CD4-positive, alpha-beta T cell treated with Interleukin-4 for 1 hour (primary cell): ENCODE results near the gene OR51F2.
"Not testable (repeated sequence)": the region's sequence is repeated elsewhere in the genome, so short reads cannot be mapped to it uniquely, and the experiment has no call there.

ENCODE experiments used
- DNase-seq, 2 donors: peaks; one replicate each; pipeline ENCODE4 v3.0.0-alpha.2; 2020 to 2022

Gene OR51F2, protein sequence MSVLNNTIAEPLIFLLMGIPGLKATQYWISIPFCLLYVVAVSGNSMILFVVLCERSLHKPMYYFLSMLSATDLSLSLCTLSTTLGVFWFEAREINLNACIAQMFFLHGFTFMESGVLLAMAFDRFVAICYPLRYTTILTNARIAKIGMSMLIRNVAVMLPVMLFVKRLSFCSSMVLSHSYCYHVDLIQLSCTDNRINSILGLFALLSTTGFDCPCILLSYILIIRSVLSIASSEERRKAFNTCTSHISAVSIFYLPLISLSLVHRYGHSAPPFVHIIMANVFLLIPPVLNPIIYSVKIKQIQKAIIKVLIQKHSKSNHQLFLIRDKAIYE

DNA sequence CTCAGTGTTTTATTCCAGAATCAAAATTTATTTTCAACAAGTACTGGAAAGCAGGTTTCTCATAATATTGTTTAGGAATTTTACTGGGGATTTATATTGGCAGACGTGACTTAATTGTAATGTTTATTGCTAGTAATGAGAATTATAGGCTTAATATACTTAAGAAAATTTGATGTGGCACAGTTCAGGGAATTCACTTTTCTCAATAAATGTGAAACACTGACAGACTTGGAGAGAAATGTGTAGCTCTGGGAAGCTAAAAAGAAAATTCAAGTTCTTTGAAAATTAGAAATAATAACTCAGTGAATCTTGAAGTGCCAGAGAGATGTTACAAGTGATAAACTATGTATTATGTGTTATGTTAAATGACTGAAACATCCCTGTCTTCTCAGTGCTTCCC, at the start of gene OR51F2:
Gene OR51F2 (plus strand): TSS at position 301 of the 400 bp plus-strand sequence. CDS start 101 bp downstream, outside the sequence.
- no peak for DNase-seq

DNA sequence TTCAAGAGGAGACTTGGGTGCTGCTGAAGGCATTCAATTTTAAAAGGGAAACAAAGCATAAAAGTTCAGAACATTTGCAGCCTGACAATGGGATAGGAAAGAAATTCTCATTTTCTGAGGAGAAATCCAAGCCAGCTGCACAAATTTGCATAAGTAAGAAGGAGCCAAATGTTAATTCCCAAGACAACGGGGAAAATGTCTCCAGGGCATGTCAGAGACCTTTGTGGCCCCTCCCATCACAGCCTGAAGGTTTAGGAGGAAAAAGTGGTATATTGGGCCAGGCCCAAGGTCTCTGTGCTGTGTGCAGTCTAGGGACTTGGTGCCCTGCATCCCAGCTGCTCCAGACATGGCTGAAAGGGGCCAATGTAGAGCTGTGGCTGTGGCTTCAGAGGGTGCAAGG, 38.7 kb upstream of the OR51F2 start:
- DNase-seq = no peak

GRCh38 chr11:4797206-4797605, 23.9 kb upstream of the OR51F2 start:
- DNase-seq = no peak

DNA sequence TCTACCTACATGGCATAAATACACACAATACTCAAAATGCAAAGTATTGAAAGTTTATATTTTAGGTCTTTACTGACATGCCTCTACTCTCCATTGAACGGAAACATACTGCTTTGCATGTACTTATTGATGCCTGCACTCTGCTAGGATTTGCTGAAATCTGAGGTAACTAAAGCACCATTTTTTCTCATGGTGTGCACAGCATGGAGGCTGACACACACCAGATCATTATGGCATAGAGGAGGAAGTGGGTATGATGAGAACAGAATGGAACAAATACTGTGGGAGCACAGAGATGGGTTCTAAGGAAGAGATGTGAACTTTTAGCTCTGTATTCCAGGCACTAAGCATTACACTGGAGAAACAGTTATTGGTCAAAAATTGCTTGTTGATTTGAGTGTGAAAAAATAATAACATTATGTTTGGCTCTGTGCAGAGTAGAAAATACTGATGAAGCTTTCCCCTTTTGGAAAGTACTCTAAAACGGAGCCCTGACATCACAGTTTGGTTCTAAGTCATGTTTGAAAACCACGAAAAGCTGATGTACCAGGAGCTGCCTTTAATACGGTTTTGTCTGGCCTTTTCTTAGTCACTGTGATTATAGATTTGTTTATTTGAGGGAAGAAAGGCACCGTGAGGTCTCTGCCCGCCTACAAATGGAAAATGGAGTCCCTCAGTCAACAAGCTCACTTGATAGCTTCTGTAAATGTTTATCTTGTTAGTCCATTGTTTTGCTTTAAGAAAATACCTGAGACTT, 22.5 kb upstream of the OR51F2 start:
- no peak for DNase-seq

DNA sequence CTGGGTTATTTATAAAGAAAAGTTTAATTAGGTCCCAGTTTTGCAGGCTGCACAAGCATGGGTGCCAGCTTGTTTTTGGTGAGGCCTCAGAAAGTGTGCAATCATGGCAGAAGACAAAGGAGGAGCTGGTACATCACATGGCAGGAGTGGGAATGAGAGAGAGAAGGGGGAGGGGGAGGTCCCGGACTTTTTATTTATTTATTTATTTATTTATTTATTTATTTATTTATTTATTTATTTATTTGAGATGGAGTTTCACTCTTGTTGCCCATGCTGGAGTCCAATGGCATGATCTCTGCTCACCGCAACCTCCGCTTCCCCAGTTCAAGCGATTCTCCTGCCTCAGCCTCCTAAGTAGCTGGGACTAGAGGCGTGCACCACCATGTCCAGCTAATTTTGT, 19.8 kb upstream of the OR51F2 start:
- DNase-seq = not testable (repeated sequence)

GRCh38 chr11:4804280-4804679, 16.8 kb upstream of the OR51F2 start, which contains the start of gene OR52R1:
TSS of gene OR52R1 (minus strand) at chr11:4804380. CDS start at chr11:4804380, 0 bp downstream.
- no peak for DNase-seq

DNA sequence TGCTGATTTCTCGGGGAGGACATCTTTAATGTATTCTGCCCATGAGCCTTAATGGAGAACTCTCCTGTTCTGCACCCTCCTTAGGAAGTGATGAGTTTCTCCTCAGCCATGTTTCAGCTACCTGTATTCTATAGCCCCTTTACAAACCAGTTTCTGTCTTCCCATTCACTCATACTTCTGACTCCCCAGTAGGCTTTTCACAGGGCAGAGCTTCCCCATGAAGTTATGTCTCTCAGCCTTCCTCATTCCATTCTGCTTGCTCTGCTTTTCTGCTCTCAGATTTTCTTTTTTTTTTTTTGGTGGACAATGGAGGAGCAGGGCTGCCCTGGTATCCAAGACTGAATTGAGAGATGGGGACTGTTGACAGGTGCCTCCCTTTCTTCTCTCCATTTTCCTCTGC, 12.6 kb upstream of the OR51F2 start:
- no peak for DNase-seq

GRCh38 chr11:4809246-4809645, 11.9 kb upstream of the OR51F2 start:
- DNase-seq = no peak

DNA sequence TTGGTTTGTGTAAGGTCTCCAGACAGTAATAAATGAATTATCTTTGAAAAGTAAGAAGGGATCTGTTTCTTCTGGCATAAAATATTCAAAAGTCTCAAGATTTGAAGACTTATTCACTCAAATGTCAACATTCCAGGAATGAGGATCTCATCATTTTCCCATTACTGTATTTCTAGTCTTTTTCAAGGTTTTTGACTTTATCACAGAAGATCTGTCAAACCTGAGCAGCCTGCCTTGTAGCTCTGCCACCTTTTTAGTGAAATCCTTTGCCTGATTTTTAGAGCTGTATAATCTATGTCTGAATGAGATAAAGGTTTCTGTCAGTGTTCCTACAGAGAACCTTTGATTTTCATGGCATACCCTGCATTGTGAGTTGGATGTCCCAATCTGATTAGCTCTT, 4.0 kb downstream of the OR51F2 start:
- no peak for DNase-seq

DNA sequence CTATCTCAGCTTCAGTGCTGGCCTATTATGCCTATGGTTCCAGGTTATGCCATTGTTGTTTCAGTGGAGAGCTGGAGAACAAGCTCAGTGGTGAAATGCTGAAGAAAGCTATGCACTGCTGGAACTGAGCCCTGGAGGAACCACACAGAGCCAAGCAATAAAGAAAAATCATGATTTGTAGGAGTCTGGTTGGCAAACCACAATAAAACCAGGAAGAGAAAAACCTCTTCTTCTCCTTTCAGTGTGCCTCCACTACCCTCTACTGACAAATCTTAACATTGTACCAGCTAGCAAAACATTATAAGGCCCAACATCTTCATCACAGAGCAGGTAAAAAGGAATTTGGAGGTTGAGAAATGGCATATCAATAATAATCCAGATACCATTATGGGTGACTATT, 5.3 kb downstream of the OR51F2 start:
- DNase-seq = no peak

- no peak for DNase-seq
Measured at GRCh38 chr11:4830346-4830745, 9.2 kb downstream of the OR51F2 start.

DNA sequence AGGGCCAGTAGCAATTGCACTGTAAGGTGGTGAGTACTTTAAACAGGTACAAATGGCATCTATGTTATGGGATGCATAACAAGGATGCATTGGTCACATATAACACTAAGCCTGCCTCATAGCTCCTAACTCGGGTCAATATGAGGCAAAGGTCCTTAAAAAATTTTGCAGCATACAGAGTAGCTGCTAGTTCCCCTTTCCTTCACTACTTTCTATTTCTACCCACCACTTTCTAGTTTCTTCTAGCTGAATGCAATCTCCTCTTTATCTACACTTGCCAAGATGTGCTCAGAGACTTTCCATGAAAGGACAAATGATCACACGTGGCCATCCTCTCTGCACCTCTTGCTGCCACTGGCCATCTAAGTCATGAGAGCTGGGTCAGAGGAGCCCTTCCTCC, 9.8 kb downstream of the OR51F2 start:
- DNase-seq = no peak

DNA sequence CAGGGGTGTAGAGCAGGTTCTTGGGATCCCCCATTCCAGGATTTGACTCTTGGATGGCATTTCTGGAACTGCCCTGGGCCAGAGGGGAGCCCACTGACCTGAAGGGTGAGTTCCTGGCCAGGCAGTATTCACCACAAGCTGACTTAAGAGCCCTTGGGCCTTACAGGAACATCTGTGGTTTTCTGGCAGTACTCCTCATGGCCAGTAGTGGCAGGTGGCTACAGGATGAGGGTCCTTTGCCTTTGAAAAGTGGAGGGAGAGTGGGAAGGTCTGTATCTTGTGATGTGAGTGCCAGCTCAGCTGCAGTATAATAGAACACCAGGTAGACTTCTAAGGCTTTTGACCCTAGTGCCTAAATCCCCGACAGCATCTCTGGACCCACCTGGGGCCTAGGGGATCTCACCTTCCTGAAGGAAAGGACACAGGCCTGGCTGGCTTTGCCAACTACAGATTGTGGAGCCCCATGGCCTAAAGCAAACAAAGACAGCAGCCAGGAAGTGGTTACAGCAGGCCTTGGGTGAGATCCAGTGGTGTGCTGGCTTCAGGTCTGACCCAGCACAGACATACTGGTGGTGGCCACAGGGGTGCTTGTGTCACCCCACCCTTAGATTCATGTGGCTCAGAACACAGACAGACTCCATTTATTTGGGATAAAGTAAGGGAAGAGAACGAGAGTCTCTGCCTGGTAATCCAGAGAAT, 18.9 kb downstream of the OR51F2 start:
- no peak for DNase-seq

- no peak for DNase-seq
Measured at GRCh38 chr11:4848908-4849532, 27.9 kb downstream of the OR51F2 start, which contains the start of gene OR51S1. TSS of gene OR51S1 (minus strand) at chr11:4849208. CDS start at chr11:4849208, 0 bp downstream.

GRCh38 chr11:4851033-4851432, 29.9 kb downstream of the OR51F2 start:
- DNase-seq = no peak

GRCh38 chr11:4854286-4854685, 33.2 kb downstream of the OR51F2 start:
- DNase-seq = not testable (repeated sequence)

GRCh38 chr11:4862447-4863236, 41.5 kb downstream of the OR51F2 start:
- no peak for DNase-seq

- DNase-seq = no peak
Measured at GRCh38 chr11:4863876-4864275, 42.8 kb downstream of the OR51F2 start.

GRCh38 chr11:4865855-4866254, 44.7 kb downstream of the OR51F2 start:
- DNase-seq = no peak
